ENCODE measurements around the gene ATXN10.

DNA sequence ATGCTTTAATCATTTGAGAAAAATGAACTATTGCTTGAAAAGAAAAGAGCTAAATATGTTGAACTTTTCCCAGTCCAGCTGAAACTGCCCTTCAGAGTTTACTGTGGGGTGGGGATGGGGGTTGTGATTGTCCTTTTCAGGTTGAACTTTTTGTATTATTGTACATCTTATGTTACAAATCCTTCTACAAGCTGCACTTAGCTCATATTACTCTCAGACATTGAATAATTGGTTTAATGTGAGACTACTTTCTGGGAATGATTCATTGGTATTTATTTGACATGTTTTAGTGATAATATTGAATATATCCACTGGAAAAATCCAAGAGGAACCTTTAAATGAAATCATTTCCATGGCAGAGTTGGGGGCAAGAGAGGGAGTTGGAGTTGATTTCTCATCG, 84.9 kb downstream of the ATXN10 start:
- TF ChIP-seq, protein P1, sequence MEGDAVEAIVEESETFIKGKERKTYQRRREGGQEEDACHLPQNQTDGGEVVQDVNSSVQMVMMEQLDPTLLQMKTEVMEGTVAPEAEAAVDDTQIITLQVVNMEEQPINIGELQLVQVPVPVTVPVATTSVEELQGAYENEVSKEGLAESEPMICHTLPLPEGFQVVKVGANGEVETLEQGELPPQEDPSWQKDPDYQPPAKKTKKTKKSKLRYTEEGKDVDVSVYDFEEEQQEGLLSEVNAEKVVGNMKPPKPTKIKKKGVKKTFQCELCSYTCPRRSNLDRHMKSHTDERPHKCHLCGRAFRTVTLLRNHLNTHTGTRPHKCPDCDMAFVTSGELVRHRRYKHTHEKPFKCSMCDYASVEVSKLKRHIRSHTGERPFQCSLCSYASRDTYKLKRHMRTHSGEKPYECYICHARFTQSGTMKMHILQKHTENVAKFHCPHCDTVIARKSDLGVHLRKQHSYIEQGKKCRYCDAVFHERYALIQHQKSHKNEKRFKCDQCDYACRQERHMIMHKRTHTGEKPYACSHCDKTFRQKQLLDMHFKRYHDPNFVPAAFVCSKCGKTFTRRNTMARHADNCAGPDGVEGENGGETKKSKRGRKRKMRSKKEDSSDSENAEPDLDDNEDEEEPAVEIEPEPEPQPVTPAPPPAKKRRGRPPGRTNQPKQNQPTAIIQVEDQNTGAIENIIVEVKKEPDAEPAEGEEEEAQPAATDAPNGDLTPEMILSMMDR (conservative IDR thresholded peaks at IDR 0.05) = no peak
- TF ChIP-seq EZH2 (IDR thresholded peaks at IDR 0.05; ENCODE audit: low read depth) = no peak

Measured in PC-9 (cell line).